Central memory CD4-positive, alpha-beta T cell (primary cell): ENCODE data around the gene PRKAG1.

Experiments
- DNase-seq: peaks from one replicate; pipeline ENCODE4 v3.0.0; 2022

The PRKAG1 gene

GRCh38 chr12:48961331-48961730, 57.2 kb downstream of the PRKAG1 start:
- DNase-seq = no peak

- no peak for DNase-seq
Measured at GRCh38 chr12:48960834-48961233, 57.7 kb downstream of the PRKAG1 start.

- no peak for DNase-seq
Measured at GRCh38 chr12:48958049-48958388, 60.6 kb downstream of the PRKAG1 start.

GRCh38 chr12:48957141-48958048, 61.2 kb downstream of the PRKAG1 start, which contains the start of gene ARF3:
Gene ARF3 (minus strand): TSS chr12:48957487. CDS start chr12:48941095, 16,392 bp downstream.
- peak; percentile 91 for DNase-seq

- DNase-seq = no peak
Measured at GRCh38 chr12:48956279-48957140, 62.1 kb downstream of the PRKAG1 start.

- DNase-seq = no peak
Measured at GRCh38 chr12:48954841-48955501, 63.6 kb downstream of the PRKAG1 start.

- DNase-seq = no peak
Measured at GRCh38 chr12:48954061-48954460, 64.5 kb downstream of the PRKAG1 start.

- no peak for DNase-seq
Measured at GRCh38 chr12:48952691-48953090, 65.9 kb downstream of the PRKAG1 start.
